GM19455 (cell line): ENCODE measurements around the gene WFDC12.
"Not testable (repeated sequence)": the region's sequence is repeated elsewhere in the genome, so short reads cannot be mapped to it uniquely, and the experiment has no call there.

Experiments
- ATAC-seq: cut with Tn5 transposase; IDR thresholded peaks from one replicate; pipeline ENCODE4 v1.9.1; 2021; ENCODE audit not compliant: unreplicated experiment

WFDC12 gene

GRCh38 chr20:45124365-45124764, at the start of gene WFDC12:
WFDC12 (minus strand) TSS chr20:45124465; CDS start chr20:45124447, 18 bp downstream.
- ATAC-seq: no peak

GRCh38 chr20:45173522-45173921, 49.3 kb upstream of the WFDC12 start:
- ATAC-seq: no peak

- ATAC-seq: no peak
Observed at GRCh38 chr20:45164906-45165305, 40.6 kb upstream of the WFDC12 start.

GRCh38 chr20:45163083-45163803, 39.0 kb upstream of the WFDC12 start:
- ATAC-seq: no peak

- no peak for ATAC-seq
Observed at GRCh38 chr20:45157962-45158361, 33.7 kb upstream of the WFDC12 start.

- no peak for ATAC-seq
Observed at GRCh38 chr20:45156713-45157112, 32.4 kb upstream of the WFDC12 start.

- ATAC-seq: not testable (repeated sequence)
Observed at GRCh38 chr20:45154794-45155193, 30.5 kb upstream of the WFDC12 start.

GRCh38 chr20:45154183-45154582, 29.9 kb upstream of the WFDC12 start:
- no peak for ATAC-seq

- no peak for ATAC-seq
Observed at GRCh38 chr20:45153752-45154151, 29.5 kb upstream of the WFDC12 start.

GRCh38 chr20:45153147-45153546, 28.9 kb upstream of the WFDC12 start:
- no peak for ATAC-seq

GRCh38 chr20:45152405-45152804, 28.1 kb upstream of the WFDC12 start:
- ATAC-seq: no peak

- ATAC-seq: no peak
Observed at GRCh38 chr20:45149062-45149461, 24.8 kb upstream of the WFDC12 start.

- ATAC-seq: no peak
Observed at GRCh38 chr20:45140836-45141235, 16.6 kb upstream of the WFDC12 start.

GRCh38 chr20:45139733-45140375, 15.6 kb upstream of the WFDC12 start:
- not testable (repeated sequence) for ATAC-seq

GRCh38 chr20:45138561-45139300, 14.5 kb upstream of the WFDC12 start:
- no peak for ATAC-seq

- no peak for ATAC-seq
Observed at GRCh38 chr20:45136911-45137310, 12.6 kb upstream of the WFDC12 start.

GRCh38 chr20:45128099-45128498, 3.8 kb upstream of the WFDC12 start:
- no peak for ATAC-seq

- no peak for ATAC-seq
Observed at GRCh38 chr20:45121388-45121787, 2.9 kb downstream of the WFDC12 start.

GRCh38 chr20:45119556-45120266, 4.6 kb downstream of the WFDC12 start:
- ATAC-seq: no peak

GRCh38 chr20:45118028-45118427, 6.2 kb downstream of the WFDC12 start:
- no peak for ATAC-seq

- ATAC-seq: no peak
Observed at GRCh38 chr20:45117581-45117980, 6.7 kb downstream of the WFDC12 start.
